C4-2B (cell line): ENCODE results near the gene PHF2.

Source experiments
- H3K27ac ChIP-seq: fragments of 450-650 bp; 2 replicates; pipeline ENCODE4 v1.5.1; 2017
- ZFX ChIP-seq: fragments of 450-650 bp; IDR thresholded peaks from 2 replicates; pipeline ENCODE4 v1.6.1; 2017
- TF ChIP-seq, protein P1 (sequence below): fragments of 450-650 bp; conservative IDR thresholded peaks from 2 replicates; pipeline ENCODE4 v1.5.1; 2017; ENCODE audit warnings: mild to moderate bottlenecking

Gene PHF2

GRCh38 chr9:93655621-93656425 is 79.4 kb downstream of the PHF2 start:
- H3K27ac ChIP-seq: no peak overlapping the region
- TF ChIP-seq, protein P1, sequence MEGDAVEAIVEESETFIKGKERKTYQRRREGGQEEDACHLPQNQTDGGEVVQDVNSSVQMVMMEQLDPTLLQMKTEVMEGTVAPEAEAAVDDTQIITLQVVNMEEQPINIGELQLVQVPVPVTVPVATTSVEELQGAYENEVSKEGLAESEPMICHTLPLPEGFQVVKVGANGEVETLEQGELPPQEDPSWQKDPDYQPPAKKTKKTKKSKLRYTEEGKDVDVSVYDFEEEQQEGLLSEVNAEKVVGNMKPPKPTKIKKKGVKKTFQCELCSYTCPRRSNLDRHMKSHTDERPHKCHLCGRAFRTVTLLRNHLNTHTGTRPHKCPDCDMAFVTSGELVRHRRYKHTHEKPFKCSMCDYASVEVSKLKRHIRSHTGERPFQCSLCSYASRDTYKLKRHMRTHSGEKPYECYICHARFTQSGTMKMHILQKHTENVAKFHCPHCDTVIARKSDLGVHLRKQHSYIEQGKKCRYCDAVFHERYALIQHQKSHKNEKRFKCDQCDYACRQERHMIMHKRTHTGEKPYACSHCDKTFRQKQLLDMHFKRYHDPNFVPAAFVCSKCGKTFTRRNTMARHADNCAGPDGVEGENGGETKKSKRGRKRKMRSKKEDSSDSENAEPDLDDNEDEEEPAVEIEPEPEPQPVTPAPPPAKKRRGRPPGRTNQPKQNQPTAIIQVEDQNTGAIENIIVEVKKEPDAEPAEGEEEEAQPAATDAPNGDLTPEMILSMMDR: no peak
- no peak for TF ChIP-seq ZFX

GRCh38 chr9:93656426-93657239 is 80.2 kb downstream of the PHF2 start:
- TF ChIP-seq, protein P1: no peak
- no peak for TF ChIP-seq ZFX
- H3K27ac ChIP-seq: no peak overlapping the region

DNA sequence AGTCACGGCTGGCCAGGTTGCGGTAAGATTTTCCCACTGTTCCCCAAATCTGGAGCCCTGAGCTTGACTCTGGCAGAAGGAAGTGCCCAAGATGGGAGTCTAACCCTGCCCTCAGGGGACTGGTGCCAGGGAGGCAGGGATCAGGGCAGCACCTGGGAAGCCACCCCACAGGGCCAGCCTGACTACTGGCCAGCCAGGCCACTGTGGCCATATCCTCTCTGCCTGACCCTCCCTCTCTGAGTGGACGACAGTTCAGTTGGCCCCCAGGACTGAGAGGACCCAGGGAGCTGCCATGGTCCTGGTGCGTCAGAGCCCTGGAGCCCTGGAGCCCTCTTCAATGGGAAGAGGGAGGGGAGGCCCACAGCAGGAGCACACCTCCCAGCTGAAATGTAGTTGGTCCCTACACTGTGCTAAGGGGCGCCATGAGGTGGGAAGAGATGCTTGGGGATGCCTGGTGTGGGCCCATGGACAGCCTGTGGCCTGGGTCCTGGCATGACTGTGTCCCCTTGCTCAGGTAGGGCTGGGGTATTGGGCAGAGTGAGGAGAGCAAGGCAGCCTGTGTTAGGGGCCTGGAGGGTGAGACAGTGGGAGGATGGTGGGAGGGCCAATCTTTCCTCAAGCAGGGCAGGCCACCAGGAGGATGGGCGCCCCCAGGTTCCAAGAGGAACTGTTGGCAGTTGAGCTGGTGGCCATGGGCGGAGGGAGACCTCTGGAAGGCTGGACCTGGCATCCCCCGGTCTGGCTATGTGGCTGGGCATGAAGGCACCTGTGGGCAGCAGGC is 81.1 kb downstream of the PHF2 start:
- no peak for TF ChIP-seq ZFX
- TF ChIP-seq, protein P1: no peak
- no peak overlapping the region for H3K27ac ChIP-seq

GRCh38 chr9:93658184-93658925 is 82.0 kb downstream of the PHF2 start:
- H3K27ac ChIP-seq: no peak overlapping the region
- TF ChIP-seq, protein P1: no peak
- TF ChIP-seq ZFX: no peak

DNA sequence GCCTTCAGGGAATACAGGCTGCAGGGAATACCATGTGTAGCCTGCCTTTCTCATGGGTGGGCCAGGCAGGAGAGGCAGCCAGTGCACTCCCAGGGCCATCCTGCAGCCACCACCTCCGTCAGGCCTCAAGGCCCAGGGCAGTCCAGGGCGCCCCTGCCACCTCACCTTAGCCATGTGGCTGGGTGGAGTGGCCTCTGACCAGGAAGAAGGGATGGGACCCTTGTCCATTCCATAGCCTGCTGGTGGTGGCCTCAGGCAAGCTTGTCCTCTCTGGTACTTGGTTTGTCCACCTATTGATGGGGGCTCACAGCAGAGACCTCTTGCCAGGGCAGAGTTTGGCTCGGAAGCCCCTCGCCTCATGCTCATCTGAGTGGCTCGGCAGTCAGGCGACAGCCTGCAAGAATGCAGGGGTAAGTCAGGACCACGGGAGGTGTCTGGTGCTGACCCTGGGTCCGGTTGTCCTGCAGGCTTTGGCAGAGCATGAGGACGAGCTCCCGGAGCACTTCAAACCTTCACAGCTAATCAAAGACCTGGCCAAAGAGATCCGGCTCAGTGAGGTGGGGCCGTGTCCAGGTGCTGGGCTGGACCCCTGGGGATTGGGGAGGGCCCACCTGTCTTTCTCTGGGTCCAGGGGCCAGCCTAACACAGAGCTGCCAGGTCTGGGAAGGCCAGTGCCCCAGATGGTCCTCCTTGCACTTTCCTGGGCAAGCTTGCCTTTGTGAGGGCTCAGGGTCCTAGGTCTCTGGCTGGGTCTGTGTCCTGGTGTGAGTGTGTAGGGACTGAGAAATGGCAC is 82.9 kb downstream of the PHF2 start:
- TF ChIP-seq, protein P1: no peak
- no peak for TF ChIP-seq ZFX
- H3K27ac ChIP-seq: no peak overlapping the region

- no peak for TF ChIP-seq ZFX
- TF ChIP-seq, protein P1: no peak
- no peak overlapping the region for H3K27ac ChIP-seq
These were observed 83.4 kb downstream of the PHF2 start for GRCh38 chr9:93659837-93660177.
